Anterior cingulate cortex (tissue), 58 donors: ENCODE data around the gene SPNS2.
A peak's percentile ranks its signal among the peaks of the same experiment; 100 is the strongest.

Experiments used
- DNase-seq, 58 donors: peaks; one replicate each; lab custom pipeline; 2025; lab: John Stamatoyannopoulos, UW

SPNS2 gene

DNA sequence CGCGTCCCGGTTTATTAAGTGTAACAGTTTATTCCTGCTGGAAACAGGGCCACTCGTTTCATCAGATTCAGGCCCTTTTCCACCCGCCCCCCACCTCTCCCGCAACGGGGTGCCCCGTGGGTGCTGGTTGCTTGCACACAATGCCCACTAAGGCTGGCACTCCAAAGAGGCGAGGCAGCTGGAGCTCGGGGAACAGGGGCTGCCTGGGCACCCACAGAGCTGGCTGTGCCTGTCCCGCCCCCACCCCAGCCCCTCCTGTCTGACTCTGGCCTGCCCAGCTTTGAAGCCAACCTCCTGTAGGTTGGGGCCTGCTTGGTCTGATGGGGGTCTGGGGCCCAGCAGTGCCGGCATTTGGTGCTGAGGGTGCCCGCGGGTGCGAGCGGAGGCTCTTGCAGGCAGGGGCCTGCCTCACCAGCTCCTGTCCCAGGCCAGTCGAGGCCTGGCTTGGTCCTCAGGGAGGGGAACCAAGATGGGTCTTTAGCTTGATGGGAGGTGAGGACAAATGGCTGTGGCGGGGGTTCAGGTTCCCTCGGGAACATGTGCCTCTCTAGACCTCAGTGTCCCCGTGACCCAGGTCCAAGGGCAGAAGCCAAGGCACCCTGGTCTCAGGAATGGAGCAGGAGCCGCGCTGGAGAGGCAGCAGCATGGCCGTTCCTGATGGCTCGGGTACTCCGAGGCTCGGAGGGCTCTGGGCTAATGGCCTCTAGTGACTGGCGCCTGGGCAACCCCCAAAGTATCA lies 36.4 kb downstream of the SPNS2 start:
- peak in 18 of 58 donors; percentile 8 to 71 (median 50) for DNase-seq

DNA sequence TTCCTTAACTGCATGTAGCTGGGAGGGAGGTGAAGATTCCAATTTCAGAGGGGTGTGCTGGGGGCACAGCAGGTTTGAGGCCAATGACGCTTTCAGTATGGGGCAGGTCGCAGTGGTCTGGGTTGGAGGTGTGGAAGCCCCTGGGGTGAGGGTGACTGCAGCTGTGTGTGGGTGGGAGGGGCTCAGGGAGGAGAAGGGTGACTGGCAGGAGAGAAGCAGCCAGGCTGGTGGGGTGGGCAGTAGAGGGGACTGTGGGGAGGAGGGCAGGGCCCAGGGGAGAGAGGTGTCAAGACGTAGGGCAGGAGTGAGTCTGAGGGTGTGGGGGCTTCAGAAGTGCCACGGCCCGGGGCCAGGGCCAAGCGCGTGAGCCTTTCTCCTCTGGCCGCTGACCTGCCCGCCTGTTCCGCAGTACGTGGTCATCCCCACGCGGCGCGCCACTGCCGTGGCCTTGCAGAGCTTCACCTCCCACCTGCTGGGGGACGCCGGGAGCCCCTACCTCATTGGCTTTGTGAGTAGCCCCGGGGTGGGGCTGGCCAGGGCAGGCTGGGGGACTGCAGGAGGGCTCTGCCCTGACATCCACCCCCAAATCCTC lies 37.1 kb downstream of the SPNS2 start:
- DNase-seq: no peak

DNA sequence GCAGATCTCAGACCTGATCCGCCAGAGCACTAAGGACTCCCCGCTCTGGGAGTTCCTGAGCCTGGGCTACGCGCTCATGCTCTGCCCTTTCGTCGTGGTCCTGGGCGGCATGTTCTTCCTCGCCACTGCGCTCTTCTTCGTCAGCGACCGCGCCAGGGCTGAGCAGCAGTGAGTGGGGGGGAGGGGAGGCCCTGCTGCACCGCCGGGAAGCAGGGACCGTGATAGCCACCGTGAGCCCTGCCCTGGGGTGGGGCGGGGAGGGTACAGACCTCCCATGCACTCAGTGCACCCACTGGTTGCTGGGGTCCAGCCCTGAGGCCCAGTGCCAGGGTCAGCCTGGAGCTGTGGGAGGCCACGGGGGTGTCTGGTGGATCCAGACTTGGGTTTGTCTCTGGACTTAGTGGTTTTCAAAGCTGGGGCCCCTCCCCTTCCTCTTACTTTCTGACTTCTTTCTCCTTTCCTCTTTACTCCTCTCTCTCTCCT lies 37.6 kb downstream of the SPNS2 start:
- peak in 12 of 58 donors; percentile 21 to 66 (median 35) for DNase-seq

DNA sequence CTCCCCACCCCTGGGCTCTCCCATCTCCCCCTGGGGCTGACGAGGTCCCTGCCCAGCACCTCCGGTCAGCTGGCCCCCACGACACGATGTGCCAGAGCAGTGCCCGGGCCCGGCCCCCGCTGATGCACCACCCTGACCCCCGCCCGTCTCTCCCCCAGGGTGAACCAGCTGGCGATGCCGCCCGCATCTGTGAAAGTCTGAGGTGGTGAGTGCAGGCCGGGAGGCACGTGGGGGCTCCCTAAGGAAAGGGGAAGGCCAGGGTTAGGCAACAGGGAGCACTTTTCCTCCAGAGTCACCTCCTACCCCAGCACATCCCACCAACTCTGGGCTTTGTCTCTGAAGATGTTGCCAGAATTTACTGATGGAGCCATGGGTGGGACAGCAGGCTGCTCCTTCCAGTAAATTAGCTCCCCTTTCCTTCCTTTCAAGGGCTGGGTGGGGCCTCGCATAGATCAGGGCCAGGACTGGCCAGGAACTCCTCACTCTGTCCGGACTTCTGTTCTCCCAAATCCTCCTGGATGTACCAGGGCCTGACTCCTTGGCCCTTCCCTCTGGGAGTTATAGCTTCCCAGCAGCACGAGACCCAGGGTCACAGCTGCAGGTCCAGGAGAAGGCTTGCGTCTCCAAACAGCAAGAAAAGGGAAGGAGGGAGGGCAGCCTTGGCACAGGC lies 38.2 kb downstream of the SPNS2 start:
- DNase-seq: peak in 8 of 58 donors; percentile 13 to 66 (median 53)

DNA sequence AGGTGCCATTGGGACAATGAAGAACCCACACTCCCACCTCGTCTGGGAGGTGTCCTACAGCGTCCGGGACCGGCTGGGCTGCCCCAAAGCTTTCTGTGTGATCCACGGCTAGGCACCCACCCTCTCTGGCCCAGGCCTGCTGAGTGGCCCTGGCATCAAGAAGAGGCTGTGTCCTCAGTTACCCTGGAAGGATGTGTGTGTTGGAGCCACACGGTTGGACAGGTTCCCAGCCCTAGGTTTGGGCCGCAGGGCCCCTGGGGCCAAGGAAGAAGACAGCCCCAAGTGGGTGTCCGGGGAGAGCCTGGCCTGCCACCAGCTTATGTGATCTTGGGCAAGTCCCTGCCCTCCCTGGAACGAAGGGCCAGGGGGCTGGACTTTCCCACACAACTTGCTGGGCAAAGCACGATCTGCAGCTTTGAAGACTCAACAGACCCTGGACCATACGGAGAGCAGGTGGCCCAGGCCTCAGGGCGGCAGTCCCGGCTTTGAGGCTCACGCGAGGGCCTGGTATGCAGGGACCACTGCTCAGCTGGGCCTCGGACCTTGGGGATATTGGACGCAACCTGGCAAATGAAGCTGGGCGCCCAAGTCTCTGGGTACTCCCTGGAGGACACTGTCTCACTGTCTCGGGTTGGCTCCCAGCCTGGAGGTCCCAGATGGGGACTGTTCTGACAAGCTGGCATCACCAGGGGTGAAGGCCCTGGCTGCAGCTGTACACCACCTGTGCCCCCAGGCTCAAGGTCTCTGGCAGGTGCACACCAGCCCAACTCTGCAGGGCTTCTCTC lies 39.0 kb downstream of the SPNS2 start:
- DNase-seq: peak in 50 of 58 donors; percentile 22 to 88 (median 60)

DNA sequence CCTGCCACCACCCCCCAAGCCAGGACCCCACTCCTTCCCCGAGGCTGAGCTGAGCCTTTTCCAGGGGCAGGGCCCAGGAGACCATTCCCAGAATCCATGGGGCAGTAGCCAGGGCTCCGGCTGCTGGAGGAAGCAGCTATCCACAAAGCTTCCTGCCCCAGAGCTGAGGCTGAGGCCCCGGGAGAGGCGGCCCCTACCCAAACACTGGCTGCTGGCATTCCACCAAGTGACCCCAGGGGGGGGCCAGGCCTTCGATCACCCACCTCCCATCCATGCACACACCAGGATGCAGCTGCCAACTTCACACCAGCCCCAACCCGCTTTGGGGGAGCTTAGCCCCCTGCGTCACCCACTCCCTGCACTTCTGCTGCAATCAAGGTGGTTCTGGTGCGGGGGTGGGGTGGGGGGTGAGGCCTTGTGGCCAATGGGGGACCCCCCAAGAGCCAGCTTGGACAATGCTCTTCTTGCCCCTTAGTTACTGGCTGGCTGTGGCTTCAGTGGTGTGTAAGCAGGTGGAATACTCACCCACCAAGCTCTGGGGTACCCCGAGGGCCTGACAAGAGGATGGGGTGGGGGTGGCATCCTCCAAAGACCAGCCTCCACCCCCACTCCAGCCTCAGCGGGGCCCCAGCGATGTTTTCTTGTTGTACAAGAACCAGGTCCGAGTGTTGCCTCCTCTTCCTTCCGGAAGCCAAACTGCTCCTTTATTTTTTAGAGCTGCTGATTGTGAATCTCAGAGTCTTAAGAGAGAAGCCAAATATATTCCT lies 39.7 kb downstream of the SPNS2 start:
- no peak for DNase-seq

DNA sequence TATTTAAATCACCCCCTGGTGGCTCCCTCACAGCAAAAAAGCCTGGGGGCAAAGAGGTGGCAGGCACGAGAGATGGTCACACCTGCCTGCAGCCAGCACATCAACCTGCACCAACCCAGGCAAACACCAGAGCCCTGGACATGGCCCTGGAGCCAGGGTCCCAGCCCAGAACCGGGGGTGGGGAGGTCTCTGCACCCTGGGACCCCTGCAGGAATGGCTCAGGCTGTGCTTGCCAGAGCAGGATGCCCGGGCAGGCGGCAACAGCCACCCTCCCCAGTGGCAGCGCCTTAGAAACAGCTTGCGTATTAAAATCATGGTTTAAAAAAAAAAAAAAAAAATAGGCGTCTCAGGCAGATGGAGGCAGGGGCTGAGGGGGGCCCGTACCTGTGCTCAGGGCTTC lies 40.3 kb downstream of the SPNS2 start:
- DNase-seq: no peak

DNA sequence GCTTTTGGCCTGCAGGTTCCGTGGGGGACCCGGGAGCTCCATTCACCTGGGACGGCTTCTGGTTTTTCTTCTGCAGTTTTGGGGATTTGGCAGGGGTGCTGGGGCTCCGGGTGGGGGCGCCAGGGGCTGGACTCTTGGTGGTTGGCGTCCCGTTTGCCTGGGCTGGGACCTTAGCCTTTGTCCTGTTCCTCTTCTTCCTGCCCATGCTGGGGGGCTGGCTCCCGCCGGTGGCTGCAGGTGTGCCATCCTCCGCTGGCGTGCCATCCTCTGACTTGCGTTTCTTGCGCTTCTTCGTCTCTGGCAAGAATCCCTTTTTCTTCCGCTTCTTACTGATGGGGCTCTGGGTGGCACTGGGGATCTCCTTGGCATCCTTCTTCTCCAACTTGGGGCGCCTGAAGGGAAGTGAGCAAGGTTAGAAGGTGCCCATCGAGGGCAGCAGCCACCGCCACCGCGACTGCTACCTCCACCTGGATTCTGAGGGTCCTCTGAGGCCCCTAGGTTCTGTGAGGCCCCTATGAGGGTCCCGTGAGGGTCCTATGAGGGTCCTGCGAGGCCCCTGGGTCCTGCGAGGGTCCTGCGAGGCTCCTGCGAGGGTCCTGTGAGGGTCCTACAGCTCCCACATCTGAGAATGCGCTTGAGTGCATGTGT lies 41.0 kb downstream of the SPNS2 start:
- no peak for DNase-seq

DNA sequence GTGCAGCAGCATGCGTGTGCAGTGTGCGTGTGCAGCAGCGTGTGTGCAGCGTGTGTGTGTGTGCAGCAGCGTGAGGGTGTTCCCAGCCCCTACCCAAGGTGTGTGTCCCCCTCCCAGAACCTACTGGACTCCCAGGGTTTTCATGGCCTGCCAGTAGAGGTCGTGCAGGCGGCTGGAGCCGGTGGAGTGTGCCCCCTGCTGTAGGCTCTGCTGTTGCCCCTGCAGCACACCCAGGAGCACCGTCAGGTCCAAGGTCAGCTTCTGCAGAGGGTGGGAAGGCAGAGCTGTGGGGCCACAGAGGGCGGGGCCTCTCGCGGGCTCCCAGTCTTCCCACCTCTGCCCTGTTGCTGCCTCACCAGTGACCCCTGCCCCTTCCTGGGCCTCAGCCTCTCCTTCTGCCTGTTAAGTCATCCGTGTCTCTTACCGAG lies 41.6 kb downstream of the SPNS2 start:
- DNase-seq: peak in 3 of 58 donors; percentile 6 to 22 (median 15)

DNA sequence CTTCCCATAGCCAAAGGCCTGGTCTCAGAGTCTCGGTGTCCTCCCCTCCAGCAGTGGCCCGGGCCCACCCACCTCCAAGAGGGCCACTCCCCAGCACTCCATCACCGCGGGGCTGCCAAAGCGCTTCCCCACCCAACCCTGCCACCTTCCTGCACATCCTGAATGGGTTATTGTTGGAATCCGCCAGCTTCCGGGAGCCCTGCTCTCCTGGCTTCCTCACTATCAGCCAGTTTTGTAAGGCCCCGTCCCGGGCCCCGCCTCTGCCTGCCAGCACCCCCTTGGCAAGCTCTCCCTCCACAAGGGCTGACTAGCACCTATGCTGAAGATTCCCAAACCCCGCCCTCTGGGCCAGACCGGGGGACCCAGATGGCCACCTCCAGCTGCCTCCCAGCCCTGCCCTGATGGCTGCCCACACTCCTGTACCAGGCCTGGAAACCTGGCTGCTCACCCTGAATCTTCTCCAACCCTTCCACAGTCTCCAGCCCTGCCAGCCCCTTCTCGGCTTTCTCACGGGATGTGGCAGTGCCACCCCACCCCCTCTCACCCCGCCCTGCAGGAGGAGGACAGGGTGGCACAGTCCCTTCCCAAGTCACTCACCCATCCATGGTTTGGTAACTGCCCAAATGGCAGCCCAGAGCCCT lies 42.1 kb downstream of the SPNS2 start:
- no peak for DNase-seq

DNA sequence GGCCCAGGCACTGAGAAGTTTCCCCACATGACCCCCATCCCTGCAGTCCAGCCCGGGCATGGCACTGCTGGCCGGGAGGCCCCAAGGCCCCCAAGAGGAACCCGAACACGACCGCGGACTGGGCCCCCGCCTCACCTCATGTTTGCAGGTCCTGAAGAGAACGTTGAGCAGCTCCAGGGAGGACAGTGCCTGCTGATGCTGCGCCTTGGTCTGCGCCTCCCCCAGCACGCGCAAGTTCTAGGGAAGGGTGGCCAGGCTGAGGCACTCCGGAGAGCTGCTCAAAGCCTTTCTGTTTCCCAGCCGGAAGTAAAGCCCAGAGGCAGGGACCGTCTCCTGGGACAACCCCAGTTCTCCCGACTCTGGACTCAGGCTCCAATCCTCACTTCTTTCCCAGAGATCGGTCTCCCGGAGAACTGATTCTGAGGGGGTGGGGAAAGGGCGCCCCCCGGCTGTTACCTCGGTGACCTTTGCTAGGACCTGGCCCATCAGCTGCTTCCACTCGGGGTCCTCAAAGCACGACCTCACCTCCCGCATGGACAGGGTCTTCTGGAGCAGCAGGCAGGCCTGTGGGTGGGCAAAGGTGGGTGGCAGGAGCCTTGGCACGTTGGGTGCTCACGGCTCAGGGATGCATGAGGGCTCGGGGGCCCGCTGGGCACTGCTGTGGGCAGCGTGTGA lies 42.8 kb downstream of the SPNS2 start:
- peak in 5 of 58 donors; percentile 19 to 36 (median 24) for DNase-seq

DNA sequence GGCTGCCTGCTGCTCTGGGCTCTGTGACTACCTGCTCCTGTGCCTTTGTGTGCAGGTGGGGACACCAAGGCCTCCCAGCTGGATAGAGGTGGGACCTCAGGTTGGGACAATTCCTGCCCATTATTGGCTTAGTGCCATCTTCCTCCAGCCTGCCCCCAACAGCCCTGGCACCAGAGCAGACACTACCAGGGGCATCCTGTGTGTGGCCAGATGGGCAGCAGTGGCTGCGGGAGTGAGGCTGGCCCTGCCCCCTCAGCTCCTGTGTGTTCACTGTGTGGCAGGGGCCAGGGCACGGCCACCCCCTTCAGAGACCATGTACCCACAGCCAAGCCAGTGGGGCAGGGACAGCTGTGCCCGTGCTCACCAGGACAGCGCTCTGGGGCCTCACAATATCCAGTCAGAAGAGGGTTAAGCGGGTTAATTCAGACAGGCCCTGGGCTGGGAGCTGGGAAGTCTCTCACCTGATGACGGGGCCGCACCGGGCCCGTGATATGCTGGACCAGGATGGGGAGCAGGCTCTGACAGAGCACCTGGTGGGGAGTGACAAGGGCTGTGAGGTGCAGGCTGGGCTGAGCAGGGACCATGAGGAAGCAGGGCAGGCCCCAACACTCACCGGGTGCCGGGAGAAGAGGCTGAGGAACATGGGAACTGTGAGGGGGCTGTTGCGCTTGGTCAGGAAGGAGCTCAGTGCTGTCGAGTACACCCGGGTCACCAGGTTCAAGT lies 43.5 kb downstream of the SPNS2 start:
- DNase-seq: no peak

DNA sequence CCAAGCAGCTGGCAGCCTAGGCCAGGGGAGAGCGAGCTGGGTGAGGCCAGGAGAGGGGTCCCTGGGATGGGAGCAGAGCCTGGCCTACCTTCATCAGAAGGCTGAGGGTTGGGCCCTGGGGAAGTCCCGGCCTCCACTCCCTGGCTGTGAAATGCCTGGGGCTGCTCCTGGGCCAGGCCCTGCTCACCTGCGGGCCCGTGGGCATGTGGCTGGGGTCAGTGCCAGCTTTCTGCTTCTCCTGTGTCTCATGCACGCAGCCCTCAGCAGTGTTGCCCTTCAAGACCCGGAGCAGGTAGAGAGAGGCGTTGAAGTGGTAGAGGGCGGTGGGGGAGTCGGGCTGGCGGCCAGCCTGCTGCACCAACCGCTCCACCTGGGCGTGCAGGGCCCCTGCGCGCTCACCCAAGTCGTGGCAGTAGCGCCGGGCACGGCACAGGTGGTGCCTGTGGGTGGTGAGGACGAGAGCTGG lies 44.1 kb downstream of the SPNS2 start:
- DNase-seq: no peak

DNA sequence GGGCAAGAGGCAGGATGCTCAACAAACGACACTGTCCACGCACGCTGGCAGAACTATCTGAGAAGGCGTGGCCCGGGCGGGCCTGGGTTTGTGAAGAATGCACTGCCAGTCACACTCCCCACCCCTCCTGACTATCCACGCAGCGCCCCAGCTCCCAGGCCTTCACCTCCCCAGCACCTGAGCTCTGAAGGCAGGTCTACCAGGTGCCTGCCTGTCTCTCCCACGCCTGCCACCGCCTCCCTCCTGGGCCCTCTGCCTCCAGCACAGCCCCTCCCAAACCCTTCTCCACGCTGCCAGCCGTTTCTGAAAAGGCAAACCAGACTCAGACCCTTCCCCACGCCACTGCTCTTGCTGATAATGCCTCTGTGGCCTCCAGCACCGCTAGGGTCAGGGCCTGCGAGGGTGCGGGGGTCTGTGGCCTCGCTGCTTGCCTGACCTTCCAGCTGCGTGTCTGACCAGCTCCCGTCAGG lies 44.9 kb downstream of the SPNS2 start:
- DNase-seq: peak in 2 of 58 donors; percentile 13 to 53

DNA sequence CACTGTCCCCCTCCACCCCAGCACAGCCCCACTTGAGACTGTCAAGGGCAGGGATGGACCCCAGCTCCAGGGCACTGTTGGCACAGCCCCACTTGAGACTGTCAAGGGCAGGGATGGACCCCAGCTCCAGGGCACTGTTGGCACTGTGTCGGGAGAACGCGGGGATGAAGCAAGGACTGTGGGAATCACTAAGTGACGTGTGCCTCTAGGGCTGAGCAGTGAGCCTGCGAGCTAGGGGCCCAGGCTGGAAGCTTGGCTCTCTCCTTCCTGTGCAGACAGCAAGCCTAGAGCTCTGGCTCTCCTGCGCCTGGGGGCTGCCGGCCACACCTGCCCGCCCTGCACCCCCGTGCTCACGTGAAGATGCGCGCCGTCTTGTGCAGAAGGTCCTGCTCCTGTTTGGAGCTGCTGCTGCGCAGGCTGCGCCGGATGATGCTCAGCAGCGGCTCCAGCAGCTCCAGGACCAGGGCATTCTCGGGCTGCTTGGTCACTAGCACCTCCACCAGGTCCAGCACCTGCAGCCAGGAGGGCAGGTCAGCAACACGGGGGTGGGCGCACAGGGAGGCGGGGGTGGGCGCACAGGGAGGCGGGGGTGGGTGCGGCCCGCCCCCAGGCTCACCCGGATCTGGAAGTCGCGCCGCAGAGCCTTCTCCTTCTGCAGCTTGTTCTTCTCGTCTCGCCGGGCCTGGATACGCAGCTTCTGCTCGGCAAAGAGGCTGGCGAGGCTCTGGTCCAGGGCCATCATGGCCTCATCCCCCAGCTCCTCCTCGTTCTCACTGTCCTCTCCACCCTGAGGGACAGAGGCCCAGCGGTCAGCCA lies 45.7 kb downstream of the SPNS2 start:
- peak in 1 of 58 donors; percentile 10 for DNase-seq

DNA sequence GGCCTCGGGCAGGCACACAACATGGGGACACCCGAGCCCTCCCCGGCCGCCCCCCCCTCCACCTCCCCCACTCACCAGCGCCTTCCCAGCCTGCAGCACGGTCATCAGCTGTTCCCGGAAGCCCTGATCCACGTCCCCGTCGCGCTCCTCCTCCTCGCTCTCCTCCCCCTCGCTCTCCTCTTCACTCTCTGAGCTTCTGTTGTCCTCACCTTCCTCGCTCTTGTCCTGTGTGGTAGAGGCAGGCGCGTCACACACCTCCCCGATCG lies 46.2 kb downstream of the SPNS2 start:
- DNase-seq: peak in 8 of 58 donors; percentile 22 to 50 (median 37)
